Activated CD4-positive, alpha-beta memory T cell treated with anti-CD3 and anti-CD28 coated beads, Interleukin-2, amount 10 ng/mL, durations not matched to agents 7 days and 5 days (primary cell): ENCODE data around the gene ZNF541. TPM values are rescaled to one million over a fixed set of nuclear protein-coding genes. Genes with fewer than 3 reads are reported as not detected.

ENCODE experiments used
- CTCF ChIA-PET: fragments of 350-600 bp; sonication (Branson Sonifier 250); formaldehyde crosslinking; loops from one replicate; lab custom pipeline; 2021; ENCODE audit warnings: antibody characterized with exemption, inconsistent platforms; lab: Charles Lee
- POLR2A ChIA-PET: fragments of 350-600 bp; sonication (Branson Sonifier 250); formaldehyde crosslinking; loops from one replicate; lab custom pipeline; 2021; ENCODE audit warnings: antibody characterized with exemption; lab: Charles Lee
- DNase-seq: peaks from one replicate; pipeline ENCODE4 v3.0.0-alpha.2; 2020
- H3K27ac Mint-ChIP-seq: one replicate; pipeline ENCODE4 v1.8.0; 2021; ENCODE audit warnings: mild to moderate bottlenecking, mixed read lengths
- H3K27me3 Mint-ChIP-seq: one replicate; pipeline ENCODE4 v1.8.0; 2021; ENCODE audit warnings: mixed read lengths
- H3K36me3 Mint-ChIP-seq: one replicate; pipeline ENCODE4 v1.8.0; 2021; ENCODE audit warnings: low read depth, mixed read lengths
- H3K4me1 Mint-ChIP-seq: one replicate; pipeline ENCODE4 v1.8.0; 2021; ENCODE audit warnings: mixed read lengths
- H3K4me3 Mint-ChIP-seq: one replicate; pipeline ENCODE4 v1.8.0; 2021; ENCODE audit warnings: mild to moderate bottlenecking, mixed read lengths
- H3K9me3 Mint-ChIP-seq: one replicate; pipeline ENCODE4 v1.8.0; 2021; ENCODE audit warnings: mixed read lengths
- total RNA-seq, 2 experiments: library from RNA; stranded (reverse); gene quantifications; one replicate each; pipeline ENCODE4 v1.2.3, GENCODE V29; 2021

Gene ZNF541, protein sequence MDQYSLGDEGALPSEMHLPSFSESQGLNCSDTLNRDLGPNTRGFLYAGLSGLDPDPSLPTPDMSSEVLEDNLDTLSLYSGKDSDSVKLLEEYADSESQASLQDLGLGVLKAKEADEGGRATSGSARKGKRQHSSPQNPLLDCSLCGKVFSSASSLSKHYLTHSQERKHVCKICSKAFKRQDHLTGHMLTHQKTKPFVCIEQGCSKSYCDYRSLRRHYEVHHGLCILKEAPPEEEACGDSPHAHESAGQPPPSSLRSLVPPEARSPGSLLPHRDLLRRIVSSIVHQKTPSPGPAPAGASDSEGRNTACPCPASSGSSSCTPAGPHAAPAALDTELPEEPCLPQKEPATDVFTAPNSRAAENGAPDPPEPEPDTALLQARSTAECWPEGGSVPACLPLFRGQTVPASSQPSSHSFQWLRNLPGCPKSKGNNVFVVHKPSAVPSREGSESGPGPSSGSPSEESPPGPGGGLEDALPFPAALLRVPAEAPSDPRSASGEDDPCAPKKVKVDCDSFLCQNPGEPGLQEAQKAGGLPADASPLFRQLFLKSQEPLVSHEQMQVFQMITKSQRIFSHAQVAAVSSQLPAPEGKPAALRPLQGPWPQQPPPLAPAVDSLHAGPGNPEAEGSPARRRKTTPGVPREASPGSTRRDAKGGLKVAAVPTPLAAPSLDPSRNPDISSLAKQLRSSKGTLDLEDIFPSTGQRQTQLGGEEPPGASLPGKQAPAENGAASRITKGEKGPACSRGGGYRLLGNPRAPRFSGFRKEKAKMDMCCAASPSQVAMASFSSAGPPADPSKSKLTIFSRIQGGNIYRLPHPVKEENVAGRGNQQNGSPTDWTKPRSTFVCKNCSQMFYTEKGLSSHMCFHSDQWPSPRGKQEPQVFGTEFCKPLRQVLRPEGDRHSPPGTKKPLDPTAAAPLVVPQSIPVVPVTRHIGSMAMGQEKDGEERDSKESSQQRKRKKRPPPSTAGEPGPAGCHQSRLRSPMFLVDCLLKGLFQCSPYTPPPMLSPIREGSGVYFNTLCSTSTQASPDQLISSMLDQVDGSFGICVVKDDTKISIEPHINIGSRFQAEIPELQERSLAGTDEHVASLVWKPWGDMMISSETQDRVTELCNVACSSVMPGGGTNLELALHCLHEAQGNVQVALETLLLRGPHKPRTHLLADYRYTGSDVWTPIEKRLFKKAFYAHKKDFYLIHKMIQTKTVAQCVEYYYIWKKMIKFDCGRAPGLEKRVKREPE (N-terminal part only)
- total RNA-seq, result under 1 TPM; 0.15 to 0.20 TPM

DNA sequence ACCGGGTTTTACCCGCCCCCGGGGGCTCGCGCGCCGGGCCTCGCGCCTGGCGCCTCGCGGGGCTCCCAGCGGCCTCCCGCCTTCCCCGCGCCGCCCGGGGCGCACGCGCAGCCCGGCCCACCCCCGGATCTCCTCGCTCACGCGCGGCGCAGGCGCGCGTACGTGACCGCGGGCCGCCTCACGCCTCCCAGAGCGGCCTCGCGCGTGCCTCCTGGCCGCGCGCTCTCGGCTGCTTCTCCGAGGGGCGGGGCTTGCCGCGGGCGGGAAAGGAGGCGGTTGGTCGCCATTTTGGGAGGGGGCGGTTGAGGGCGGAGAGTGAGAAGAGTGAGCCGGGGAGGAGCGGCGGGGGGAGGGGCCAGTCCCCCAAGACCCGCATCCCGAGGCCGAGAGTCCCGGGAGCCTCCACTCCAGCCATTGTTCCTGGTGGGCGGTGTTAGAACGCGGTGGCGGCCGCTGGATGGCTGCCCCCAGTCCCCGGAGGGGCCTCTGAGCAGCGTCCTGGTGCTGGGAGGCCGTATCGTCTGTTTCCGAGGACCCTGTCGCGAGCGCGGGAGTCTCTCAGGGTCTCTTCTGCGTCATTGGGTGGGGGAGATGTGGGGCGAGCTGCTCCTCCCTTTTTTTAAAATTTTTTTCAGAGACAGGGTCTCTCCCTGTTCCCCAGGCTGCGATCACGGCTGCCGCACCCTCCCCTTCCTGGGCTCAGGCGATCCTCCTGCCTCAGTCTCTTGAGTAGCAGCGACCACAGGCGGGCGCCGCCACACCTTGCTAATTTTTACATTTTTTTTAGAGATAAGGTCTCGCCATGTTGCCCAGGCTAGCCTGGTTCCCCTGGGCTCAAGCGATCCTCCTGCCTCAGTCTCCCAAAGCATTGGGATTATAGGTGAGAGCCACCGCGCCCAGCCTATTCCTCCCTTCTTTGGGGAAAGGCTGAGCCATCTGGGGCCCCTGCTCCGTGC lies at the start of gene ZNF541:
Gene ZNF541, minus strand, starts transcription at position 78 of the 956 bp plus-strand sequence. CDS start 17,292 bp downstream, outside the sequence.
- no peaks in the 10 kb centered on the region for H3K9me3 Mint-ChIP-seq
- H3K27ac Mint-ChIP-seq, result no peak within 1 kb of the TSS
- POLR2A ChIA-PET, result no interaction called here
- H3K4me1 Mint-ChIP-seq, result peaks cover 22% of the 10 kb centered on the region
- H3K4me3 Mint-ChIP-seq, result peak within 1 kb of the TSS; percentile 1
- peaks cover 15% of the 10 kb centered on the region for H3K27me3 Mint-ChIP-seq
- peaks cover 6% of the 10 kb centered on the region for H3K36me3 Mint-ChIP-seq
- CTCF ChIA-PET, result interaction anchor here (0.7 kb wide), 1 partner anchor 58 kb away, joined by 3 read pairs; the partner anchor contains the start of gene NAPA
- DNase-seq, result peak; percentile 76

DNA sequence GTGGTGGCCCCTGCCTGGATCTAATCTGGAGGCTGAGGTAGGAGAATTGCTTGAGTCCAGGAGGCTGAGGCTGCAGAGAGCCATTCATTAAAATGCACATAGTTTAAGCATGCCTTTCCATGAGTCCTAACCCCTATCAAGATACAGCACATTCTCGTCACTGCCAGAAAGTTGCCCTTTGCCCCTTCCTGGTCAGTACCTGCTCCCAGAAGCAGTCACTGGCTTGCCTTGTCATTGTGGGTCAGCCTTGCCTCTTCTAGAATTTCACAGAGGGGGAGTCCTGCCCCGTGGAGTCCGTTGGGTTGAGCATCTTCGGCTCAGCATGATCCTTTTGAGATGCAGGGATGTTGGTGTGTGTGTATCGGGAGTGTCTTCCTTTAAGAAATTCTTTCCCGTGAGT lies 46.8 kb upstream of the ZNF541 start:
- no peak overlapping the region for H3K4me3 Mint-ChIP-seq
- H3K27me3 Mint-ChIP-seq, result no peaks in the 10 kb centered on the region
- POLR2A ChIA-PET, result interaction anchor here (0.6 kb wide), 1 partner anchor 13 kb away, joined by 4 read pairs; no protein-coding TSS in a partner anchor

DNA sequence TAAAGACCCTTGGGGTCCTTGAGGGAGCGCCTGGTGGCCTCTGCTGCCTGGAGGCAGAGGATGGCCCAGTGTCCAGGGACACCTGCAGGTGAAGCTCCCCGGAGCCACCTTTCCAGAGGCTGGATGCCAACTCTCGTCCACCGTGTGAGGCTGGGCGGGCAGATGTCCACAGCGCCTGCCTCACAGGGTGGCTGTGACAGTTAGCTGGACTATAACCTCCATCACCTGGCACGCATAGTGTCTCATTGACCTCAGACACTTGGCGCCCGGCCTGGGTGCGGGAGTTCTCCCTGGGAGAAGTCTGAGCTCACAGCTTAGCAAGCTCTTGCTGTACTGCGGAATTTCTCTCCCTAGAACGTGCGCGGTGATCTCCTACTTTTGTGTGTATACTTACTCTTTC lies 45.8 kb upstream of the ZNF541 start:
- no peak overlapping the region for H3K27ac Mint-ChIP-seq
- ChIA-PET CTCF (no interaction called here), POLR2A (no interaction called here)
- peaks cover 2% of the 10 kb centered on the region for H3K4me1 Mint-ChIP-seq
- H3K9me3 Mint-ChIP-seq, result no peaks in the 10 kb centered on the region
- no peaks in the 10 kb centered on the region for H3K27me3 Mint-ChIP-seq
- peaks cover 4% of the 10 kb centered on the region for H3K36me3 Mint-ChIP-seq
- no peak for DNase-seq
- no peak overlapping the region for H3K4me3 Mint-ChIP-seq

More for the DNA sequence above, 46.8 kb upstream of the ZNF541 start:
- peaks cover 7% of the 10 kb centered on the region for H3K36me3 Mint-ChIP-seq
- no peak overlapping the region for H3K27ac Mint-ChIP-seq
- H3K9me3 Mint-ChIP-seq, result no peaks in the 10 kb centered on the region
- CTCF ChIA-PET, result no interaction called here
- no peak for DNase-seq
- H3K4me1 Mint-ChIP-seq, result peaks cover 3% of the 10 kb centered on the region

DNA sequence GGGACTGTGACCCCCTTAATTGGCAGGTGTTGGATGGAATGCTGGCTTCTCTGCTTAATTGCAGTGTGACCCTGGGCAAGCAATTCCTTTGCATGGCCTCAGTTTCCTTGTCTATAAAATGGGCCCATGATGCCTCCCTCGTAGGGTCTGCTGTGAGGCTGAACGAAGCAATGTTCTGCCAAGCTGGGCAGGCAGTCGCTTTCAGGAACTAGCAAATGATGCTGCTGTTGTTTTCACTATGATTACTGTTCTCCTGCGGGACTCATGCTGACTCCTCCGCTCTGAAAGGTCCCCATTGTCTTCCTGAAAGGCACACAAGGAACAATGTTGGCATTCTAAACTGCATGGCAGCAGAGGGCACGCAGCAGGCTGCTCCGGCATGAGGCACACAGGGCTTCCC lies 42.8 kb upstream of the ZNF541 start:
- peaks cover 12% of the 10 kb centered on the region for H3K4me1 Mint-ChIP-seq
- peaks cover 11% of the 10 kb centered on the region for H3K36me3 Mint-ChIP-seq
- no peaks in the 10 kb centered on the region for H3K9me3 Mint-ChIP-seq
- H3K27me3 Mint-ChIP-seq, result no peaks in the 10 kb centered on the region
- no peak overlapping the region for H3K4me3 Mint-ChIP-seq
- ChIA-PET POLR2A (no interaction called here), CTCF (no interaction called here)
- no peak for DNase-seq
- no peak overlapping the region for H3K27ac Mint-ChIP-seq

DNA sequence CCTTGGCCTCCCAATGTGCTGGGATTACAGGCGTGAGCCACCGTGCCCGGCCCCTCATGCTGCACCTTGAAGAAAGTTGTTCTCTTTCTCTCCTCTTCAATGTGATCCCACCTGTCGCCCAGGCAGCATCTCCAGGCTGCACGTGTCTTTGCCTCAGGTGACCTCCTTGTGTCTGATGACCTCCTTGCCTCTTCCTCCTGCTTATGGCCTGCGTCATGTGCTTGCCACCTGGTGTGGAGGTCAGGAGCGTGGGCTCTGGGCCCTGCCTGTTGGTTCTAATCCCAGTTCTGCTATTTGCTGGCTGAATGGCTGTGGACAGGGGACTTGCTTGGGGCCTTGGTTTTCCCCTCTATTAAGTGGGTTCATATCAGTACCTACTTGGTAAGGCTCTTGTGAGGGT lies 42.3 kb upstream of the ZNF541 start:
- Mint-ChIP-seq H3K27me3 (no peaks in the 10 kb centered on the region), H3K9me3 (no peaks in the 10 kb centered on the region), H3K27ac (no peak overlapping the region), H3K36me3 (peaks cover 11% of the 10 kb centered on the region), H3K4me1 (peaks cover 17% of the 10 kb centered on the region), H3K4me3 (no peak overlapping the region)
- CTCF ChIA-PET, result no interaction called here
- POLR2A ChIA-PET, result no interaction called here
- DNase-seq, result no peak

DNA sequence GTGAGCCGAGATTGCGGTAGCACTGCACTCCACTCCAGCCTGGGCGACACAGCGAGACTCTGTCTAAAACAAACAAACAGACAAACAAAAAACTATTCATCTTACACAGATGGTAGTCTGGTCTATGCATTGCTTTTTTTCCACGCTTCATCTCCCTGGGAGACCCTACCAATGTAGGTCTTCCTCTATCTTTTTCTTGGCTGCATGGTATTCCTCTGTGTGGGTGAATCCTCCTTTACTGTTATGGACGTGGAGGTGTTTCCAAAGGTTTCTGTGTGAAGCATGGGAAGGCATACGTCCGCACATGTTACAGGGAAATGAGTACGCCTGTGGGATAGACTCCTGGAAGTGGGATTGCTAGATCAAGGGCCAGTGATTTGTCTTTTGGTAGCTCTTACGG lies 41.6 kb upstream of the ZNF541 start:
- Mint-ChIP-seq H3K27ac (no peak overlapping the region), H3K27me3 (no peaks in the 10 kb centered on the region), H3K4me3 (no peak overlapping the region), H3K9me3 (no peaks in the 10 kb centered on the region), H3K36me3 (peaks cover 11% of the 10 kb centered on the region), H3K4me1 (peaks cover 17% of the 10 kb centered on the region)
- no peak for DNase-seq
- POLR2A ChIA-PET, result no interaction called here
- CTCF ChIA-PET, result no interaction called here

DNA sequence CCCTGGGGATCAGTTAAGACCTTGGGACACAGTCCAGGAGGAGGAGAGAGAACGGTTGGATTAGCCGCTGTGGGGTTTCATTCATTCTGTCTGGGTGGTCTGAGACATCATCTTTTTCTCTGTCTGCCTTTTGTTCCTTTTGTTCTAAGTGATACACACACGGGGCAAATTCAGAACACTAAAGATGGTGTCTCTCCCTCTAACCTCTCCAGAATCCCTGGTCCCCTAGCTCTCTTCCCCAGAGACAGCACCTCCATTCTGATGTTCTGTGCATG lies 41.0 kb upstream of the ZNF541 start:
- H3K27me3 Mint-ChIP-seq, result no peaks in the 10 kb centered on the region
- peaks cover 17% of the 10 kb centered on the region for H3K4me1 Mint-ChIP-seq
- DNase-seq, result no peak
- POLR2A ChIA-PET, result interaction anchor here (0.6 kb wide), 1 partner anchor 13 kb away, joined by 3 read pairs; no protein-coding TSS in a partner anchor
- H3K27ac Mint-ChIP-seq, result no peak overlapping the region
- no peak overlapping the region for H3K4me3 Mint-ChIP-seq
- H3K9me3 Mint-ChIP-seq, result no peaks in the 10 kb centered on the region
- peaks cover 12% of the 10 kb centered on the region for H3K36me3 Mint-ChIP-seq
- CTCF ChIA-PET, result no interaction called here

DNA sequence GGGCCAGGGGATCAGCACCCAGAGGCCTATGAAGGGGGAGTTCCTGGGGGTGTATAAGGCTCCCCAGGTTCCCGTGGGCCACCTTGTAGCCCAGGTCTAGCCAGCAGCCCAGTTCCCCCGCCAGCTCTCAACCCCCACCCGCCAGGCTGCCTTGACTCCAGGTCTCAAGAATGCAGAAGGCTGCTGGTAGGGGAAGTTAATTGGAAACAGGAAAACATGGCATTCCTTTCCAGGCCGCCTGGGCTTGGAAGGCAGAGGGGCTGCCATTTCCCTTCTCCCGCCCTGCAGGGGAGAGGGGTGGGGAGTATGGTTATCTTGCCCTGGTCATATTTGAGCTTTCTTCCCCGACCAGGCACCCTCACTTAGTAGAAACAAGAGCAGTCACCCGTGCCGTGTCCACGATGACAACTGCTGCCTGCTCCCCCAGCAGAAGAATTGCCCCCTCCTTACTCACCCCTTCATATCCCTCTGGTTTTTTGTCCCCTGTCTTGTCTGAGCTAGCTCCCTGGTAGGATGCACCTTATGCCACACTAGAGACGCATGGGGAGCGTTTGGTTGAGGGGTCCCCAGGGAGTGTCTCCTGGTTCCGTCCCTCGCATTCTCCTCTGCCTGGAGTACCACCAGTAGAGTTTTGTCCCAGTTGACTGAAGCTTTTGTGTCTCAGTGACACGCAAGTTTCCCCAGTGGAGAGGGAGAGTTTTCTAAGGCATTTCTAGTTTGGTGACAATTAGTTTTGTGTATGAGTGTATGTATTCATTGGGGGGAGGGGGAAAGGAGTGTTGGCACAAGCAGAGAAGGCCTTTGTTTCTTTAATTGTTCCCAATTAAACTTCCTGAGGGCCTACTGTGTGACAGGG lies 40.4 kb upstream of the ZNF541 start:
- H3K36me3 Mint-ChIP-seq, result peaks cover 13% of the 10 kb centered on the region
- no peak for DNase-seq
- no peak overlapping the region for H3K27ac Mint-ChIP-seq
- H3K27me3 Mint-ChIP-seq, result no peaks in the 10 kb centered on the region
- H3K9me3 Mint-ChIP-seq, result no peaks in the 10 kb centered on the region
- POLR2A ChIA-PET, result interaction anchor here (0.6 kb wide), 1 partner anchor 13 kb away, joined by 3 read pairs; no protein-coding TSS in a partner anchor
- peaks cover 17% of the 10 kb centered on the region for H3K4me1 Mint-ChIP-seq
- no peak overlapping the region for H3K4me3 Mint-ChIP-seq
- CTCF ChIA-PET, result no interaction called here

DNA sequence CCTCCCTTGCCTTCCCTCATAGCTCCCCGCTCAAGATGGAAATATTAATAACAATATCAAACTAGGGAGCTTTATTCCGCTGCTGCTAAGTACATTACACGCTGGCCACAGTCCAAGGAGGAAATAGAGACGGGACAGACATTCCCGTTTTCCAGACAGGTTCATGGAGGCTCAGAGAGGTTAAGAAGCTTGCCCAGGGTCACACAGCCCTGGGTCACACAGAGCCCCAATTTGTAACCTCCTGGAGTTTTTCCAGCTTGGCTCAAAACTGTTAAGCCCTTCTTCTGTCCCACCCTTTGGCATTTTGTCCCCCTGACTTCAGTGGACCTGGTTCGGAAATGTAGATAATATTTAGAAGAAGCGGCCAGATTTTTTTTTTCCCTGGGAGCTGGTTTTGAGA lies 38.0 kb upstream of the ZNF541 start:
- H3K4me3 Mint-ChIP-seq, result peak overlapping the region; percentile 75
- H3K27me3 Mint-ChIP-seq, result no peaks in the 10 kb centered on the region
- no peak for DNase-seq
- peaks cover 27% of the 10 kb centered on the region for H3K4me1 Mint-ChIP-seq
- ChIA-PET CTCF (interaction anchor here (0.9 to 2.0 kb wide), 5 partner anchors 11 to 174 kb away, joined by 4 to 13 read pairs (median 7); partner anchors contain the start of genes KPTN and NAPA), POLR2A (interaction anchor here (1.1 to 2.8 kb wide), 8 partner anchors 10 to 337 kb away, joined by 3 to 46 read pairs (median 6); partner anchors contain the start of genes KPTN and NAPA)
- peak overlapping the region; percentile 78 for H3K27ac Mint-ChIP-seq
- no peaks in the 10 kb centered on the region for H3K9me3 Mint-ChIP-seq
- H3K36me3 Mint-ChIP-seq, result peaks cover 18% of the 10 kb centered on the region

DNA sequence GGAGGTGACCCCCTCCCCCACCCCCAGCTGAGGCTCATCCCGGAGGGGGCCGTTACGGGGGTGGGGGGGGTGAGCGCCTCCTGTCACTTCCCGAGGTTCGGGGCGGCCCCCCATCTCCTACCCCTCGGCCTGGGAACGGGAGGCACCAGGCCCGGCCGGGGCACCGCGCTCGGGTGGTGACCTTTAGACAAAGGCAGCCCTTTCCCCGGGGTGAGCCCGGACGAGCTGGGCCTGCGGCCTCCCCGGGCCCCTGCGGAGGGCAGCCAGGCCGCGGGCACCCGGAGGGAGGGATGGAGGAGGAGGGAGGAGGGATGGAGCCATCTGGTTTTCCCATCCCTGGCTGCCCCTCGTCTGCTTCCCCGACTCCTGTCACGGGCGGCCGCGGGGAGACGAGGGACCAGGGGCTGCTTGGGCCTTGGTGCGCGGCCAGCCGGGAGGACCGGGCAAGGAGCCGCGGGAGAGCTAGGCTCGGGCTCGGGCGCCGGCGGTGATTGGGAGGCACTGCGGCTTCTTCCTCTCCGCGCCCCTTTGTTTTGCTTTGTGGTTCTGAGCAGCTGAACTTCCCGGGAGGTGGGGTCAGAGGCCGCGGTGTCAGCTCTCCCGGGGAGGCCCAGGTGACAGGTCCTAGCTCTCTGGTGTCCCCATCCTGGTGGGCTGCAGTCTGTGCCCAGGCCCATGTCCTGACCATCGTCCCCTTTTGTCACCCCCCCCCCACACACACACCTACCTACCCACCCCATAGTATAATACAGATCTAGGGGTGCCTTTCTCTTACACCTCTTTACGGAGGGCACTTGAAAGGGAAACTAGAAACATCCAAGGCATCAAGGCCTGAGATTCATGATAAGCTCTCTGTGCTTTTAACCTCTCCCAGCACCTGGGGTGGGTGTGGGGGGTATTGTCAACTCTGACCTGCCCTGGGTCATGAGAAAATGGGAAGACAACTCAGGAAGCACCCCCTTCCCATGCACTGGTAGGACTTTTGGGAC lies 37.3 kb upstream of the ZNF541 start:
- peak overlapping the region; percentile 78 for H3K27ac Mint-ChIP-seq
- peaks cover 26% of the 10 kb centered on the region for H3K4me1 Mint-ChIP-seq
- H3K9me3 Mint-ChIP-seq, result no peaks in the 10 kb centered on the region
- peak overlapping the region; percentile 75 for H3K4me3 Mint-ChIP-seq
- DNase-seq, result peak; percentile 67
- ChIA-PET CTCF (interaction anchor here (0.9 to 2.0 kb wide), 5 partner anchors 10 to 174 kb away, joined by 4 to 13 read pairs (median 7); partner anchors contain the start of genes KPTN and NAPA), POLR2A (interaction anchor here (0.7 to 2.8 kb wide), 10 partner anchors 9 to 497 kb away, joined by 3 to 46 read pairs (median 6); partner anchors contain the start of genes KPTN, NAPA and ZC3H4)
- no peaks in the 10 kb centered on the region for H3K27me3 Mint-ChIP-seq
- H3K36me3 Mint-ChIP-seq, result peaks cover 16% of the 10 kb centered on the region
